ENCODE measurements around the gene LRRN4. TPM values are rescaled to one million over a fixed set of nuclear protein-coding genes. Genes with fewer than 3 reads are reported as not detected.

LRRN4 gene
- 5.6 and 7.7 TPM in 2 replicates for total RNA-seq
- long read RNA-seq, partial matches to known transcripts: 0 of 3 reads
- long read RNA-seq, other reads (novel, unspliced or antisense): 2 of 3 reads

DNA sequence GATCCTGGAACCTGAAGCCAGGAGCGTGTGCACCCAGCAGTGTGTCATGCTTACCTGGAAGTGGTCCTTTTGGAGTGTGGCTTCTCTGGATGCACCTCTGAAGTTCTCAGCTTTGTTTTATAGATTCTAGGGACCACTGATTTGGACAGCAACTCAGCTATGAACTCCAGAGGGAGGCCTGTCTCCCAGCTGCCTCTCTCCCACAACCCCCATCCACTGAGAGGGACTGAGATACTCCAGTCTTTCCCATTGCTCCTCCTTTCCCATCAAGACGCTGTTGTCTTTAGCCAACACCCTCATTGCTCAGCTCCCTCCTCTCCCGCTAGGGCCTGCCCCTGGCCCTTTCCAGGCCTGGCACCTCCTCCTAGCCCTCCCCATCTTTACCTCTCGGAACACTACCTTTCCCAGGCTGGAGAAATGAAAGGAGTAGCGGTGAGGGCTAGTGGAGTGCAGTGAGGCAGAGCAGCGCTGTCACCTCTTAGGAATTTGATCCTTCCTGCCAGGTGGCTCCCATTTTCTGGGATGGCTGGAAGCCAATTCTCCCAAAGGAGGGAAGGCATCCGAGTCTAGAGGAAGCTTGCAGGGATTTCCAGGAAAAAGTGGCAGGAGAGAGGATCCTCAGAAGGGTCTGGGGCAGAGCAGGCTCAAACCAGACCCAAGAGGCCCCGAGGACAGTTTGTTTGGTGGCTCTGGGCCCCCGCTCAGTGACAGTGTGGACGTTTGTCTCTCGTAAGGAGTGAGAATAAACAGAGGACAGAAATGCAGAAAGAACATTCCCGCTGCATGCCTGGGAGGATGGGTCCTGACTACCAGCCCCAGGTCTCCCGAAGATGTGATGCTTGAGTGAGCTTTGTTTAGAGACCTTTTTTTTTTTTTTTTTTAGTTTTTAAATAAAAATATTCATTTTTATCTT is at the start of gene LRRN4:
TSS of gene LRRN4 (minus strand) at position 285 of the 913 bp plus-strand sequence. CDS start 1,261 bp downstream, outside the sequence.
- H3K36me3 Mint-ChIP-seq (ENCODE audit: insufficient read depth): peaks cover 5% of the 10 kb centered on the region
- H3K27ac Mint-ChIP-seq: peak within 1 kb of the TSS; percentile 81
- TF ChIP-seq, protein P1, sequence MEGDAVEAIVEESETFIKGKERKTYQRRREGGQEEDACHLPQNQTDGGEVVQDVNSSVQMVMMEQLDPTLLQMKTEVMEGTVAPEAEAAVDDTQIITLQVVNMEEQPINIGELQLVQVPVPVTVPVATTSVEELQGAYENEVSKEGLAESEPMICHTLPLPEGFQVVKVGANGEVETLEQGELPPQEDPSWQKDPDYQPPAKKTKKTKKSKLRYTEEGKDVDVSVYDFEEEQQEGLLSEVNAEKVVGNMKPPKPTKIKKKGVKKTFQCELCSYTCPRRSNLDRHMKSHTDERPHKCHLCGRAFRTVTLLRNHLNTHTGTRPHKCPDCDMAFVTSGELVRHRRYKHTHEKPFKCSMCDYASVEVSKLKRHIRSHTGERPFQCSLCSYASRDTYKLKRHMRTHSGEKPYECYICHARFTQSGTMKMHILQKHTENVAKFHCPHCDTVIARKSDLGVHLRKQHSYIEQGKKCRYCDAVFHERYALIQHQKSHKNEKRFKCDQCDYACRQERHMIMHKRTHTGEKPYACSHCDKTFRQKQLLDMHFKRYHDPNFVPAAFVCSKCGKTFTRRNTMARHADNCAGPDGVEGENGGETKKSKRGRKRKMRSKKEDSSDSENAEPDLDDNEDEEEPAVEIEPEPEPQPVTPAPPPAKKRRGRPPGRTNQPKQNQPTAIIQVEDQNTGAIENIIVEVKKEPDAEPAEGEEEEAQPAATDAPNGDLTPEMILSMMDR (IDR thresholded peaks at IDR 0.05; ENCODE audit: unreplicated experiment): no peak
- peak within 1 kb of the TSS; percentile 67 for H3K4me3 Mint-ChIP-seq (ENCODE audit: low read depth)
- no peaks in the 10 kb centered on the region for H3K9me3 Mint-ChIP-seq (ENCODE audit: low read depth)
- H3K27me3 Mint-ChIP-seq: peaks cover 33% of the 10 kb centered on the region
- no peak for DNase-seq (ENCODE audit: low spot score, unreplicated experiment)
- peaks cover 39% of the 10 kb centered on the region for H3K4me1 Mint-ChIP-seq (ENCODE audit: low read depth)

DNA sequence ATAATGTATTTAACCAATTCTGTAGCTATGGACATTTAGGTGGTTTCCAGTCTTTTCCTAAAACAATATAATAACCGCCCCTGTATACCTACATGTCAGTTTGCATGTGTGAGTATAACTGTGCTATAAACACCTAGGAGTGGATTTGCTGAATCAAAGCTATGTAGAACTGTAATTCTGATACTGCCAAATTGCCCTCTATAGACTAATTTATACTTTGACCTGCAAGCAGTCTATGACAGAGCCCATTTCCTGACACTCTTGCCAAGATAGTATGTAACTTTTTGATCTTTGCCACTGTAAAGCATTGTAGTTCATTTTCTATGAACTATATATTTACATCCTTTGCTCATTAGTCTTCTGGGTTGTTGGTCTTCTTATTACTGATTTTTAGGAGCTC is 49.4 kb upstream of the LRRN4 start:
- Mint-ChIP-seq H3K9me3 (ENCODE audit: low read depth) (no peaks in the 10 kb centered on the region), H3K4me3 (ENCODE audit: low read depth) (no peak overlapping the region), H3K27ac (no peak overlapping the region), H3K4me1 (ENCODE audit: low read depth) (no peaks in the 10 kb centered on the region), H3K27me3 (no peaks in the 10 kb centered on the region), H3K36me3 (ENCODE audit: insufficient read depth) (peaks cover 4% of the 10 kb centered on the region)
- TF ChIP-seq, protein P1 (IDR thresholded peaks at IDR 0.05; ENCODE audit: unreplicated experiment): no peak
- no peak for DNase-seq (ENCODE audit: low spot score, unreplicated experiment)

DNA sequence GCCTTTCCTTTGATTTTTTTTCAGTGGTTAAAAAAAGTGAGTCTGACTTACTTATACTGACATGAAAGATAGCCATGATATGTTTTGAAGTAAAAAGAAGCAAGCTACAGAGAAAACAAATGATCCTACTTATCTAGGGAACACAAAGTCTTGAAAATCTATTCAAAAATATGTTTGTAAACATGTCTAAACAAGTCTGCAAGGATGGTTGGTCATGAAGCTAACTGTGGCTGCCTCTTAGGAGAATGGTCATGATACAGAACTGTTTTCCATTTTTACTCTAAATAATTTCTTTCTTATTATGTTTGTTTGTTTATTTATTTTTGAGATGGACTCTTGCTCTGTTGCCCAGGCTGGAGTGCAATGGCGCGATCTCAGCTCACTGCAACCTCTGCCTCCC is 47.5 kb upstream of the LRRN4 start:
- Mint-ChIP-seq H3K36me3 (ENCODE audit: insufficient read depth) (peaks cover 4% of the 10 kb centered on the region), H3K27me3 (no peaks in the 10 kb centered on the region), H3K4me3 (ENCODE audit: low read depth) (no peak overlapping the region), H3K9me3 (ENCODE audit: low read depth) (no peaks in the 10 kb centered on the region), H3K4me1 (ENCODE audit: low read depth) (no peaks in the 10 kb centered on the region), H3K27ac (no peak overlapping the region)
- DNase-seq (ENCODE audit: low spot score, unreplicated experiment): no peak
- TF ChIP-seq, protein P1 (IDR thresholded peaks at IDR 0.05; ENCODE audit: unreplicated experiment): no peak

DNA sequence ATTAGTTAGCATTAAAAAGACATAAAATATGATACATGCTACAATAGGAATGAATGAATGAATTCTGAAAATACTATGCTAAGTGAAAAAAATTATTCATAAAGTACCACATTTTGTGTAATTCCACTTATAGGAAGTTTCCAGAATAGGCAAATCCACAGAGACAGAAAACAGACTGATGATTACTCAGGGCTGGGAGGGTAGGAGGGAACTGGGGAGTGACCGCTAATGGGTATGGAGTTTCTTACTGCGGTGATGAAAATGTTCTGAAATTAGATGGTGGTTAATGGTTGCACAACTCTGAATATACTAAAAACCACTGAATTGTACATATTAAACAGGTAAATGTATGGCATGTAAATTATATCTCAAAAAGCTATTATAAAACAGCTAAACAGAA is 46.4 kb upstream of the LRRN4 start:
- no peaks in the 10 kb centered on the region for H3K27me3 Mint-ChIP-seq
- H3K4me1 Mint-ChIP-seq (ENCODE audit: low read depth): no peaks in the 10 kb centered on the region
- no peak overlapping the region for H3K27ac Mint-ChIP-seq
- DNase-seq (ENCODE audit: low spot score, unreplicated experiment): no peak
- TF ChIP-seq, protein P1 (IDR thresholded peaks at IDR 0.05; ENCODE audit: unreplicated experiment): no peak
- H3K36me3 Mint-ChIP-seq (ENCODE audit: insufficient read depth): peaks cover 3% of the 10 kb centered on the region
- H3K9me3 Mint-ChIP-seq (ENCODE audit: low read depth): no peaks in the 10 kb centered on the region
- no peak overlapping the region for H3K4me3 Mint-ChIP-seq (ENCODE audit: low read depth)

DNA sequence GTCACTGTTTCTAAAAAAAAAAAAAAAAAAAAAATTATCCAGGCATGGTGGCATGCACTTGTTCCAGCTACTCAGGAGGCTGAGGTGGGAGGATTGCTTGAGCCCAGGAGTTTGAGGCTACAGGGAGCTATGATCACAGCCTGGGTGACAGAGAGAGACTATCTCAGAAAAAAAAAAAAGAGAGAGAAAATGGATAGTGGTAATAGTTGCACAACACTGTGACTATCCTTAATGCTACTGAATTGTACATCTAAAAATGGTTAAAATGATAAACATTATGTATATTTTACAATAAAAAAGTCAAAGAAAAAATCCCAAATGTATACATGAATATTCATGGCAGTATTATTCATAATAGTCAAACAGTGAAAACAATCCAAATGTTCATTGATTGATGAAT is 46.0 kb upstream of the LRRN4 start:
- DNase-seq (ENCODE audit: low spot score, unreplicated experiment): no peak
- H3K27me3 Mint-ChIP-seq: no peaks in the 10 kb centered on the region

More for the DNA sequence above, 46.0 kb upstream of the LRRN4 start:
- H3K9me3 Mint-ChIP-seq (ENCODE audit: low read depth): no peaks in the 10 kb centered on the region
- no peaks in the 10 kb centered on the region for H3K4me1 Mint-ChIP-seq (ENCODE audit: low read depth)
- TF ChIP-seq, protein P1 (IDR thresholded peaks at IDR 0.05; ENCODE audit: unreplicated experiment): no peak
- H3K27ac Mint-ChIP-seq: no peak overlapping the region
- no peak overlapping the region for H3K4me3 Mint-ChIP-seq (ENCODE audit: low read depth)
- peaks cover 3% of the 10 kb centered on the region for H3K36me3 Mint-ChIP-seq (ENCODE audit: insufficient read depth)
